ENCODE measurements around the gene LEAP2.

LEAP2 gene

DNA sequence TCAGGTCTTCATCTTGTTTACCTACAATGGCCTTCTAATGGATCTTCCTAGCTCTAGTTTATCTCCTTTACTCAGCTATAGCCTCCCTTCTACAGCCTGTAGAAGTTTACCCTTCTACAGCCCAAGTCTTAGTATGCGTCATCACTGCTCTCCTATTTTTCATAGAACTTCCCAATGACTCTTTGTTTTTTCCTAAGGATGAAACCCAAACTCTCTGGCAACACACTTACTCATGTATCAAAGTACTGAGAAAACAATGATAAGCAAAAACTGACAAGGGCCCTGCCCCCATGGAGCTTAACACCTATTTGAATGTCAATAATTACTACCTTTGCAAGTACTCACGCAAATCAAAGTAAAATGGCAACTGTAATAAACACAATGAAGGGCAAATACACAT is 33.7 kb downstream of the LEAP2 start:
- Mint-ChIP-seq H3K4me1 (ENCODE audit: low read depth) (no peaks in the 10 kb centered on the region), H3K4me3 (no peak overlapping the region), H3K27ac (no peak overlapping the region), H3K36me3 (ENCODE audit: low read depth) (peaks cover 15% of the 10 kb centered on the region), H3K9me3 (no peaks in the 10 kb centered on the region), H3K27me3 (ENCODE audit: low read depth) (no peaks in the 10 kb centered on the region)
- no peak for DNase-seq (ENCODE audit: low spot score)

- no peaks in the 10 kb centered on the region for H3K9me3 Mint-ChIP-seq
- no peak overlapping the region for H3K4me3 Mint-ChIP-seq
- no peaks in the 10 kb centered on the region for H3K27me3 Mint-ChIP-seq (ENCODE audit: low read depth)
- DNase-seq (ENCODE audit: low spot score), result no peak
- H3K4me1 Mint-ChIP-seq (ENCODE audit: low read depth), result no peaks in the 10 kb centered on the region
- H3K27ac Mint-ChIP-seq, result no peak overlapping the region
- H3K36me3 Mint-ChIP-seq (ENCODE audit: low read depth), result peaks cover 19% of the 10 kb centered on the region
Observed at GRCh38 chr5:132909702-132910101, 36.2 kb downstream of the LEAP2 start.

- no peaks in the 10 kb centered on the region for H3K27me3 Mint-ChIP-seq (ENCODE audit: low read depth)
- H3K4me1 Mint-ChIP-seq (ENCODE audit: low read depth), result no peaks in the 10 kb centered on the region
- H3K9me3 Mint-ChIP-seq, result no peaks in the 10 kb centered on the region
- no peak for DNase-seq (ENCODE audit: low spot score)
- no peak overlapping the region for H3K4me3 Mint-ChIP-seq
- no peak overlapping the region for H3K27ac Mint-ChIP-seq
- H3K36me3 Mint-ChIP-seq (ENCODE audit: low read depth), result peaks cover 28% of the 10 kb centered on the region
Observed at GRCh38 chr5:132915681-132916080, 42.2 kb downstream of the LEAP2 start.

GRCh38 chr5:132916086-132916485 is 42.6 kb downstream of the LEAP2 start:
- no peak overlapping the region for H3K27ac Mint-ChIP-seq
- H3K36me3 Mint-ChIP-seq (ENCODE audit: low read depth), result peaks cover 29% of the 10 kb centered on the region
- H3K9me3 Mint-ChIP-seq, result no peaks in the 10 kb centered on the region
- no peak overlapping the region for H3K4me3 Mint-ChIP-seq
- no peak for DNase-seq (ENCODE audit: low spot score)
- H3K4me1 Mint-ChIP-seq (ENCODE audit: low read depth), result no peaks in the 10 kb centered on the region
- H3K27me3 Mint-ChIP-seq (ENCODE audit: low read depth), result no peaks in the 10 kb centered on the region

Measured in T-helper 2 cell treated with Interferon-gamma antibody and Interleukin-4, amounts not matched to agents 5 μg/mL and 100 μg/mL, for 36 hours (primary cell).